Esophagus muscularis mucosa (tissue), 4 donors: ENCODE data around the gene EPB42. TPM values are rescaled to one million over a fixed set of nuclear protein-coding genes. Genes with fewer than 3 reads are reported as not detected.
A peak's percentile ranks its signal among the peaks of the same experiment; 100 is the strongest.

Experiments used
- DNase-seq: peaks from one replicate; pipeline ENCODE4 v3.0.0-alpha.2; 2017; ENCODE audit errors: extremely low spot score
- H3K27ac ChIP-seq, 4 donors: fragments of 200-600 bp; sonication (generic); replicated peaks in 1 of 4; 1 replicate in 3 of 4; 2 replicates in 1 of 4; pipeline ENCODE4 v1.5.1; 2016 to 2019; ENCODE audit warnings: mild to moderate bottlenecking in 1 of 4
- H3K27me3 ChIP-seq, 4 donors: fragments of 200-600 bp; sonication (generic); one replicate each; pipeline versions ENCODE4 v1.5.1 to v1.6.0; 2016 to 2019
- H3K36me3 ChIP-seq, 4 donors: fragments of 200-600 bp; sonication (generic); one replicate each; pipeline ENCODE4 v1.5.1; 2016 to 2019
- H3K4me1 ChIP-seq, 4 donors: fragments of 200-600 bp; sonication (generic); one replicate each; pipeline ENCODE4 v1.5.1; 2016 to 2019
- H3K4me3 ChIP-seq, 4 donors: fragments of 200-600 bp; sonication (generic); 1 replicate in 2 of 4; 2 replicates in 2 of 4; pipeline ENCODE4 v1.5.1; 2016 to 2019; ENCODE audit warnings: mild to moderate bottlenecking in 4 of 4, moderate library complexity in 1 of 4
- H3K9me3 ChIP-seq, 4 donors: fragments of 200-600 bp; sonication (generic); 1 replicate in 3 of 4; 2 replicates in 1 of 4; pipeline ENCODE4 v1.5.1; 2016 to 2019
- EP300 ChIP-seq: sonication (generic); formaldehyde crosslinking; IDR thresholded peaks from one replicate; pipeline ENCODE4 v1.6.1; 2017; ENCODE audit warnings: antibody characterized with exemption
- POLR2A ChIP-seq: fragments of 450-650 bp; IDR thresholded peaks from one replicate; pipeline ENCODE4 v1.6.1; 2017; ENCODE audit warnings: antibody characterized with exemption, moderate library complexity, mild to moderate bottlenecking, low read depth
- POLR2AphosphoS5 ChIP-seq, 2 donors: sonication (generic); formaldehyde crosslinking; IDR thresholded peaks; one replicate each; pipeline ENCODE4 v1.6.1; 2017; ENCODE audit warnings: antibody characterized with exemption in 2 of 2
- WGBS: methylation state at CpG from one replicate; pipeline ENCODE4 v1.1.5; 2018; 5-methylcytosine and 5-hydroxymethylcytosine counted together
- intact Hi-C: fragments of 100-400 bp; cut with DNase I; formaldehyde crosslinking; loops from one replicate; pipeline ENCODE4 v1.15.1; 2023
- total RNA-seq, 4 donors: library from RNA; depleted of rRNA; stranded (reverse); fragments of >200 nt; gene quantifications; one replicate each; pipeline versions ENCODE4 v1.1.0 to v1.2.1, GENCODE V29; 2016
- TF ChIP-seq, protein P1 (sequence below), 3 experiments: fragments of 200-600 bp in 2 of 3; fragments of 450-650 bp in 1 of 3; sonication (generic) in 2 of 3; IDR thresholded peaks; one replicate each; pipeline ENCODE4 v1.5.1; 2017 to 2019; ENCODE audit warnings: antibody characterized with exemption in 3 of 3, mild to moderate bottlenecking in 2 of 3, moderate library complexity in 1 of 3

Gene EPB42
- total RNA-seq, 4 donors from 2014 or later: 0.33 TPM; not detected in 3

DNA sequence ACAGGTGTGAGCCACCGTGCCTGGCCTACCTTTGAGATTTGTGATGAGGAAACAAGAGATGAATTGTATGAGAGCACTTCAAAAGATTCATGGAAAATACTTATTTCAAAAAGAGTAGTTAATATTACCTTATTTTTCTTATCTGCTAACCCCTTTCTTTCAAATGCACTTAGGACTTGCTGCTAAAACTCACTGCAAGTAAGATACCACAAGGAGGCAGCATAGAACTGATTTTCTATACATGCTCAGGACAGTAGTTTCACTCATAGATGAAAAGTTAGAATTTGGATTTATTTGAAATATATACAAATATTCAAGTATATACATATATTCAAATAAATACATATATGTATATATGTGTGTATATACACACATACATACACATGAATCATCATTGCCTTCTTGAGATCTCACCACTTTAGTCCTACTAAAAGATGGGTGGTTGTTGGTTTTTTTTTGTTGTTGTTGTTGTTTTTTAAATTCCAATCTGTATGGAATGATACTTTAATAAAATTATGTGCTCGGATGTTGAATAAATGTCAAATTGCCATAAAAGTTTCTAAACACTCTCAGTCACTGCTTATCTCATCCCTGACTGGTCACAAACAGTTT is 33.2 kb downstream of the EPB42 start:
- intact Hi-C loops: loop anchor here (5.0 to 10.0 kb wide), 2 partner anchors 53 to 100 kb away; partner anchors contain the start of gene TMEM62
- WGBS: 70% methylated on average over 2 of the region's 2 CpGs

GRCh38 chr15:43186003-43186353 is 34.8 kb downstream of the EPB42 start:
- peaks cover 41 to 71% (median 51%) of the 10 kb centered on the region in 4 donors for H3K4me1 ChIP-seq
- intact Hi-C loops: loop anchor here (5.0 to 10.0 kb wide), 2 partner anchors 51 to 101 kb away; partner anchors contain the start of gene TMEM62
- no peaks in the 10 kb centered on the region for H3K9me3 ChIP-seq
- 2% methylated on average over 13 of the region's 13 CpGs for WGBS
- no peak for TF ChIP-seq POLR2A
- TF ChIP-seq EP300: no peak
- TF ChIP-seq, protein P1, sequence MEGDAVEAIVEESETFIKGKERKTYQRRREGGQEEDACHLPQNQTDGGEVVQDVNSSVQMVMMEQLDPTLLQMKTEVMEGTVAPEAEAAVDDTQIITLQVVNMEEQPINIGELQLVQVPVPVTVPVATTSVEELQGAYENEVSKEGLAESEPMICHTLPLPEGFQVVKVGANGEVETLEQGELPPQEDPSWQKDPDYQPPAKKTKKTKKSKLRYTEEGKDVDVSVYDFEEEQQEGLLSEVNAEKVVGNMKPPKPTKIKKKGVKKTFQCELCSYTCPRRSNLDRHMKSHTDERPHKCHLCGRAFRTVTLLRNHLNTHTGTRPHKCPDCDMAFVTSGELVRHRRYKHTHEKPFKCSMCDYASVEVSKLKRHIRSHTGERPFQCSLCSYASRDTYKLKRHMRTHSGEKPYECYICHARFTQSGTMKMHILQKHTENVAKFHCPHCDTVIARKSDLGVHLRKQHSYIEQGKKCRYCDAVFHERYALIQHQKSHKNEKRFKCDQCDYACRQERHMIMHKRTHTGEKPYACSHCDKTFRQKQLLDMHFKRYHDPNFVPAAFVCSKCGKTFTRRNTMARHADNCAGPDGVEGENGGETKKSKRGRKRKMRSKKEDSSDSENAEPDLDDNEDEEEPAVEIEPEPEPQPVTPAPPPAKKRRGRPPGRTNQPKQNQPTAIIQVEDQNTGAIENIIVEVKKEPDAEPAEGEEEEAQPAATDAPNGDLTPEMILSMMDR (IDR thresholded peaks at IDR 0.05): no peak
- TF ChIP-seq POLR2AphosphoS5 (IDR thresholded peaks at IDR 0.05): no peak
- H3K27ac ChIP-seq: peak overlapping the region; percentile 82 to 94 (median 88)
- H3K36me3 ChIP-seq: peaks cover 2 to 37% (median 13%) of the 10 kb centered on the region in 4 donors
- no peak for DNase-seq
- peak overlapping the region; percentile 76 to 86 (median 82) for H3K4me3 ChIP-seq
- no peaks in the 10 kb centered on the region for H3K27me3 ChIP-seq

More for the DNA sequence above, 33.2 kb downstream of the EPB42 start:
- Histone ChIP-seq H3K4me3 (peak overlapping the region in 1 of 4 donors; percentile 7), H3K9me3 (no peaks in the 10 kb centered on the region), H3K4me1 (peaks cover 35 to 55% (median 45%) of the 10 kb centered on the region in 4 donors), H3K36me3 (peaks cover 18 to 40% (median 27%) of the 10 kb centered on the region in 4 donors), H3K27me3 (no peaks in the 10 kb centered on the region), H3K27ac (no peak overlapping the region)
- no peak for DNase-seq
- no peak for TF ChIP-seq POLR2AphosphoS5 (IDR thresholded peaks at IDR 0.05)
- TF ChIP-seq, protein P1 (IDR thresholded peaks at IDR 0.05): peak; percentile 52 to 67 (median 58)

DNA sequence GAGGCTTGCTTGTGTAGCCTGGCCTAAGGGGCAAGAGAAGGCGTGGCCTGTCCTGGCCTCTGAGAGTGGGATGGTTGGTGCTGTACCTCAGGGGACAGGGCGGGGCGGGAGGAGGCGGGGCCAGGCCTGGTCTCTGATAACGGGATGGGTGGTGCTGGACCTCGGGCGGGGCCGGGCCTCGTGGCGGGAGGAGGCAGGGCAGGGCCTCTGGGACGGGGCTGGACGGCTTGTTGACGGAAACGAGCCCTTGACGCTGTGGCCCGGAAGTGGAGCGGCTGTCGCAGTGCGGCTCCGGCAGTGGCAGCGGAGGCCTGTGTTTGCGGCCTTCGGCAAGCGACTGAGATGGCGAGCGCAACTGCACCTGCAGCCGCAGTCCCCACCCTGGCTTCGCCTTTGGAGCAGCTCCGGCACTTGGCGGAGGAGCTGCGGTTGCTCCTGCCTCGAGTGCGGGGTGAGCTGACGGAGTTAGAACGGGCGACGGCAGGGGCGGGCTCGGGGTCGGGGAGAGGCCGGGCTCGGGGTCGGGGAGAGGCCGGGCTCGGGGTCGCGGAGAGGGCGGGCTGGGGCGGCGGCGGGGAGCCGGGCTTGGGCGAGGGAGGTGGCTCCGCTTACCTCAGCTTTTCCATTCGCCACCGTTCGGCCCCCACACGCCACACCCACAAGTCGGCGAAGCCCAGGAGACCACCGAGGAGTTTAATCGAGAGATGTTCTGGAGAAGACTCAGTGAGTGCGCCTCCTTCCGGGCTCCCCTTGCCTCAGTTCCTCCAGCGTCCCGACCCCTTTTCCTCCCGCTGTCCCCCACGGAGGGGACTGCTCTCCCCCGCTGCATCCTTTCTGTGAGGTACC is 35.4 kb downstream of the EPB42 start, which contains the start of gene CCNDBP1:
CCNDBP1 (plus strand) TSS at position 247 of the 846 bp plus-strand sequence; CDS start at position 343, 96 bp downstream.
- 2% methylated on average over 16 of the region's 69 CpGs for WGBS
- TF ChIP-seq POLR2AphosphoS5 (IDR thresholded peaks at IDR 0.05) (peak; percentile 81 to 91), EP300 (no peak), POLR2A (no peak)
- TF ChIP-seq, protein P1 (IDR thresholded peaks at IDR 0.05): peak; percentile 26 to 32 (median 30)
- H3K9me3 ChIP-seq: no peaks in the 10 kb centered on the region
- peak within 1 kb of the TSS; percentile 76 to 86 (median 82) for H3K4me3 ChIP-seq
- intact Hi-C loops: loop anchor here (5.0 to 10.0 kb wide), 2 partner anchors 51 to 102 kb away; partner anchors contain the start of gene TMEM62
- peak; percentile 97 for DNase-seq
- peak within 1 kb of the TSS; percentile 82 to 94 (median 88) for H3K27ac ChIP-seq
- H3K27me3 ChIP-seq: no peaks in the 10 kb centered on the region
- peaks cover 37 to 66% (median 46%) of the 10 kb centered on the region in 4 donors for H3K4me1 ChIP-seq
- H3K36me3 ChIP-seq: peaks cover 0 to 32% (median 10%) of the 10 kb centered on the region in 4 donors

GRCh38 chr15:43184407-43185124 is 36.3 kb downstream of the EPB42 start:
- Histone ChIP-seq H3K27me3 (no peaks in the 10 kb centered on the region), H3K9me3 (no peaks in the 10 kb centered on the region), H3K36me3 (peaks cover 0 to 29% (median 7%) of the 10 kb centered on the region in 4 donors), H3K4me1 (peaks cover 28 to 58% (median 38%) of the 10 kb centered on the region in 4 donors), H3K4me3 (peak overlapping the region; percentile 76 to 86 (median 82)), H3K27ac (peak overlapping the region; percentile 82 to 94 (median 88))
- intact Hi-C loops: loop anchor here (5.0 to 10.0 kb wide), 2 partner anchors 50 to 103 kb away; partner anchors contain the start of gene TMEM62
- 60% methylated on average over 9 of the region's 9 CpGs for WGBS
- DNase-seq: no peak
- TF ChIP-seq POLR2AphosphoS5 (IDR thresholded peaks at IDR 0.05): no peak
